ENCODE results near the gene BCAS1. TPM values are rescaled to one million over a fixed set of nuclear protein-coding genes. Genes with fewer than 3 reads are reported as not detected.

BCAS1 gene
- total and polyA plus RNA-seq, 2 donors (not counting 3 experiments of a cell fraction or from before 2014, with no cell fraction given), result not detected

GRCh38 chr20:53947501-53948195 lies 122.7 kb downstream of the BCAS1 start:
- Histone ChIP-seq H4K20me1 (replicated peaks; ENCODE audit: control insufficient read depth, extremely low read depth, insufficient read depth, low read length) (no peaks in the 10 kb centered on the region), H3K36me3 (ENCODE audit: control insufficient read depth in 2 of 2, extremely low read depth in 1 of 2, insufficient read depth in 2 of 2, low read length in 2 of 2) (no peaks in the 10 kb centered on the region), H3K9me3 (replicated peaks; ENCODE audit: control insufficient read depth, insufficient read depth, low read length) (no peaks in the 10 kb centered on the region), H3K79me2 (ENCODE audit: control insufficient read depth, insufficient read depth, low read length) (no peaks in the 10 kb centered on the region), H3K27ac (ENCODE audit: insufficient read depth, low read depth, low read length) (no peak overlapping the region), H3K27me3 (ENCODE audit: control insufficient read depth in 2 of 2, insufficient read depth in 2 of 2, low read length in 2 of 2) (no peaks in the 10 kb centered on the region), H3K4me3 (replicated peaks in 1 of 3; ENCODE audit: insufficient read depth in 1 of 3, low read depth in 1 of 3, low read length in 3 of 3) (no peak overlapping the region), H3K9ac (replicated peaks; ENCODE audit: extremely low read depth, insufficient read depth, low read length) (no peak overlapping the region), H3K4me2 (ENCODE audit: insufficient read depth, low read length) (no peak overlapping the region), H3K9me1 (replicated peaks; ENCODE audit: control insufficient read depth, extremely low read depth, insufficient read depth, low read length) (no peaks in the 10 kb centered on the region), H3K4me1 (ENCODE audit: control insufficient read depth, extremely low read depth, insufficient read depth, low read length) (peaks cover 14% of the 10 kb centered on the region), H2AFZ (ENCODE audit: low read depth, low read length) (no peak overlapping the region)
- no TSS peak for BruUV-seq (replicated peaks)
- ChIA-PET CTCF (interaction anchor here (1.0 to 1.2 kb wide), 2 partner anchors 32 to 400 kb away, joined by 3 to 5 read pairs; no protein-coding TSS in a partner anchor), POLR2A (no interaction called here)
- FAIRE-seq, result no peak
- no peak for TF ChIP-seq POLR2AphosphoS5 (IDR thresholded peaks at IDR 0.05; ENCODE audit: insufficient read depth, low read depth, low read length)
- no peak for TF ChIP-seq EZH2 (IDR thresholded peaks at IDR 0.05; ENCODE audit: borderline replicate concordance, low read depth, low read length, severe bottlenecking)
- no peak for TF ChIP-seq POLR2A (IDR thresholded peaks at IDR 0.05; ENCODE audit: low read depth, low read length)
- TF ChIP-seq FOS (IDR thresholded peaks at IDR 0.05; ENCODE audit: borderline replicate concordance, insufficient read depth, low read length), result no peak
- TF ChIP-seq GATA2 (IDR thresholded peaks at IDR 0.05; ENCODE audit: insufficient read depth, insufficient read length, low read depth, low read length), result no peak
- no peak for TF ChIP-seq MYC (IDR thresholded peaks at IDR 0.05; ENCODE audit: low read depth, low read length)
- TF ChIP-seq JUN (IDR thresholded peaks at IDR 0.05; ENCODE audit: borderline replicate concordance, insufficient read depth, insufficient read length, low read depth), result no peak
- no peak for TF ChIP-seq MAX (IDR thresholded peaks at IDR 0.05; ENCODE audit: insufficient read depth, insufficient read length)
- TF ChIP-seq CTCF (IDR thresholded peaks at IDR 0.05; ENCODE audit: extremely low read depth in 1 of 2, insufficient read depth in 1 of 2, low read depth in 1 of 2, low read length in 2 of 2), result no peak
- dilution Hi-C loops (cut with MboI; ENCODE audit: extremely low pct_ligation_motif_present, low sequenced_read_pairs), result loop anchor here (25.0 kb wide), 1 partner anchor 360 kb away; the partner anchor contains the start of gene ZNF217
- no peak for DNase-seq (ENCODE audit: low read depth, low spot score)
- intact Hi-C loops (cut with micrococcal nuclease), result loop anchor here (5.0 to 10.0 kb wide), 2 partner anchors 533 to 1455 kb away; no protein-coding TSS in a partner anchor
